Spleen (tissue), 11 donors: ENCODE measurements around the gene NATD1. TPM values are rescaled to one million over a fixed set of nuclear protein-coding genes. Genes with fewer than 3 reads are reported as not detected.

Experiments
- DNase-seq: peaks from one replicate; pipeline ENCODE4 v3.0.0-alpha.2; 2020
- H3K27ac ChIP-seq, 8 donors: fragments of 200-600 bp; sonication (generic) in 7 of 8; 1 replicate in 4 of 8; 2 replicates in 4 of 8; pipeline versions ENCODE4 v1.5.0 to v1.8.0; 2016 to 2021; ENCODE audit warnings: inconsistent platforms in 4 of 8, mild to moderate bottlenecking in 4 of 8, moderate library complexity in 1 of 8
- H3K27me3 ChIP-seq, 7 donors: fragments of 200-600 bp; sonication (generic) in 6 of 7; replicated peaks in 1 of 7; 1 replicate in 4 of 7; 2 replicates in 3 of 7; pipeline versions ENCODE4 v1.5.0 to v1.8.0; 2016 to 2021; ENCODE audit warnings: inconsistent platforms in 3 of 7, mild to moderate bottlenecking in 1 of 7
- H3K36me3 ChIP-seq, 6 donors: fragments of 200-600 bp; sonication (generic) in 5 of 6; 1 replicate in 4 of 6; 2 replicates in 2 of 6; pipeline versions ENCODE4 v1.5.0 to v1.8.0; 2016 to 2021; ENCODE audit warnings: inconsistent platforms in 2 of 6
- H3K4me1 ChIP-seq, 6 donors: fragments of 200-600 bp; sonication (generic) in 5 of 6; 1 replicate in 3 of 6; 2 replicates in 3 of 6; pipeline versions ENCODE4 v1.5.0 to v1.8.0; 2016 to 2021; ENCODE audit warnings: inconsistent platforms in 3 of 6
- H3K4me3 ChIP-seq, 8 donors: fragments of 200-600 bp; sonication (generic) in 7 of 8; 1 replicate in 4 of 8; 2 replicates in 4 of 8; pipeline versions ENCODE4 v1.5.0 to v1.8.0; 2016 to 2021; ENCODE audit warnings: inconsistent platforms in 4 of 8, mild to moderate bottlenecking in 4 of 8, moderate library complexity in 2 of 8
- H3K9me3 ChIP-seq, 8 donors: fragments of 200-600 bp; sonication (generic) in 7 of 8; 1 replicate in 4 of 8; 2 replicates in 4 of 8; pipeline versions ENCODE4 v1.5.0 to v1.8.0; 2016 to 2021; ENCODE audit warnings: inconsistent platforms in 4 of 8
- POLR2A ChIP-seq, 3 donors: fragments of 450-650 bp; IDR thresholded peaks; one replicate each; pipeline ENCODE4 v1.5.1; 2017; ENCODE audit warnings: antibody characterized with exemption in 3 of 3, mild to moderate bottlenecking in 1 of 3
- POLR2AphosphoS5 ChIP-seq, 3 donors: sonication (generic); formaldehyde crosslinking; IDR thresholded peaks; one replicate each; pipeline ENCODE4 v1.5.1; 2017; ENCODE audit warnings: antibody characterized with exemption in 3 of 3
- WGBS, 5 donors: extraction: QIAGEN DNeasy Blood & Tissue Kit in 3 of 5; methylation state at CpG; one replicate each; pipeline versions ENCODE4 v1.1.5 to v1.1.7; 2013 to 2018; 5-methylcytosine and 5-hydroxymethylcytosine counted together
- intact Hi-C: fragments of 100-400 bp; cut with DNase I; formaldehyde crosslinking; loops from one replicate; pipeline ENCODE4 v1.15.0; 2023; ENCODE audit warnings: low total_unique reads
- polyA plus RNA-seq, 3 donors: library from polyadenylated mRNA; stranded (reverse); fragments of 200-250 nt; gene quantifications; one replicate each; pipeline ENCODE4 v1.2.1, GENCODE V29; 2013
- total RNA-seq, 7 donors: library from RNA; depleted of rRNA in 3 of 7; stranded (reverse); fragments of >200 nt in 3 of 7; fragmentation: NEBNext Ultra II Directional in 4 of 7; extraction: Animal tissue kit (Norgen Biotek cat#: 25700) in 4 of 7; gene quantifications; one replicate each; pipeline versions ENCODE4 v1.1.0 to v1.2.1, GENCODE V29; 2016 to 2021
- TF ChIP-seq, protein P1 (sequence below), 11 experiments: fragments of 200-600 bp in 7 of 11; fragments of 450-650 bp in 4 of 11; sonication (generic) in 4 of 11; IDR thresholded peaks in 8 of 11; conservative IDR thresholded peaks in 3 of 11; 1 replicate in 7 of 11; 2 replicates in 4 of 11; pipeline versions ENCODE4 v1.4.0 to v1.8.0; 2016 to 2021; ENCODE audit warnings: antibody characterized with exemption in 11 of 11, inconsistent platforms in 4 of 11, mild to moderate bottlenecking in 1 of 11
- donor health status: healthy with polysubstance abuse.
- donor health status: DM: no; HTN: no; CAD: no; lungs with moderate emphysema.
- donor health status: DM: no; HTN: no; CAD: no.
- donor health status: Bipolar disorder and iron deficiency.
- donor health status: healthy.
- donor health status: DM: no; HTN: no; CAD: no.
- donor health status: DM: yes; HTN: yes; CAD: no.

NATD1 gene
- total and polyA plus RNA-seq, 10 donors: 1.3 to 31.0 (median 12.6) TPM

DNA sequence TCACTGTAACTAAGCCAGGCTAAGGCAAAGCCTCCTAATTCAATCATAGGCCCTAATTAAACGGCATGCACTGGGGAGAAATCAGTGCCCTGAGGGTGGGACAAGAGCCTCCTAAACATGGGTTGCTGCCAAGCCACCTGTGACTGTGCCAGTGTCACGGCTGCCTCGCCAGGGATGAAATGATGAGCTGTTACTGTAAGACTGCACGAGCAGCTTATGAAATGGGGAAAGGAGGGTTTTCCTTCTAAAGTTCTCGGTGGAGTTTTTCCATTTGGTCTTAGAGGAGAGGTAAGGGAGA, 52.0 kb downstream of the NATD1 start:
- Histone ChIP-seq H3K36me3 (peaks cover 0 to 84% (median 31%) of the 10 kb centered on the region in 6 donors), H3K9me3 (no peaks in the 10 kb centered on the region), H3K27me3 (no peaks in the 10 kb centered on the region), H3K4me1 (peaks cover 0 to 70% (median 42%) of the 10 kb centered on the region in 6 donors), H3K27ac (no peak overlapping the region), H3K4me3 (no peak overlapping the region)
- TF ChIP-seq, protein P1, sequence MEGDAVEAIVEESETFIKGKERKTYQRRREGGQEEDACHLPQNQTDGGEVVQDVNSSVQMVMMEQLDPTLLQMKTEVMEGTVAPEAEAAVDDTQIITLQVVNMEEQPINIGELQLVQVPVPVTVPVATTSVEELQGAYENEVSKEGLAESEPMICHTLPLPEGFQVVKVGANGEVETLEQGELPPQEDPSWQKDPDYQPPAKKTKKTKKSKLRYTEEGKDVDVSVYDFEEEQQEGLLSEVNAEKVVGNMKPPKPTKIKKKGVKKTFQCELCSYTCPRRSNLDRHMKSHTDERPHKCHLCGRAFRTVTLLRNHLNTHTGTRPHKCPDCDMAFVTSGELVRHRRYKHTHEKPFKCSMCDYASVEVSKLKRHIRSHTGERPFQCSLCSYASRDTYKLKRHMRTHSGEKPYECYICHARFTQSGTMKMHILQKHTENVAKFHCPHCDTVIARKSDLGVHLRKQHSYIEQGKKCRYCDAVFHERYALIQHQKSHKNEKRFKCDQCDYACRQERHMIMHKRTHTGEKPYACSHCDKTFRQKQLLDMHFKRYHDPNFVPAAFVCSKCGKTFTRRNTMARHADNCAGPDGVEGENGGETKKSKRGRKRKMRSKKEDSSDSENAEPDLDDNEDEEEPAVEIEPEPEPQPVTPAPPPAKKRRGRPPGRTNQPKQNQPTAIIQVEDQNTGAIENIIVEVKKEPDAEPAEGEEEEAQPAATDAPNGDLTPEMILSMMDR (IDR thresholded peaks at IDR 0.05 in 8 of 11, conservative IDR thresholded peaks at IDR 0.05 in 3 of 11): no peak
- TF ChIP-seq POLR2AphosphoS5 (IDR thresholded peaks at IDR 0.05) (no peak), POLR2A (IDR thresholded peaks at IDR 0.05) (no peak)
- DNase-seq: no peak
- WGBS, 5 donors: 59 to 71% (median 63%) methylated on average over 5 of the region's 5 CpGs
- intact Hi-C loops: no loop called here

DNA sequence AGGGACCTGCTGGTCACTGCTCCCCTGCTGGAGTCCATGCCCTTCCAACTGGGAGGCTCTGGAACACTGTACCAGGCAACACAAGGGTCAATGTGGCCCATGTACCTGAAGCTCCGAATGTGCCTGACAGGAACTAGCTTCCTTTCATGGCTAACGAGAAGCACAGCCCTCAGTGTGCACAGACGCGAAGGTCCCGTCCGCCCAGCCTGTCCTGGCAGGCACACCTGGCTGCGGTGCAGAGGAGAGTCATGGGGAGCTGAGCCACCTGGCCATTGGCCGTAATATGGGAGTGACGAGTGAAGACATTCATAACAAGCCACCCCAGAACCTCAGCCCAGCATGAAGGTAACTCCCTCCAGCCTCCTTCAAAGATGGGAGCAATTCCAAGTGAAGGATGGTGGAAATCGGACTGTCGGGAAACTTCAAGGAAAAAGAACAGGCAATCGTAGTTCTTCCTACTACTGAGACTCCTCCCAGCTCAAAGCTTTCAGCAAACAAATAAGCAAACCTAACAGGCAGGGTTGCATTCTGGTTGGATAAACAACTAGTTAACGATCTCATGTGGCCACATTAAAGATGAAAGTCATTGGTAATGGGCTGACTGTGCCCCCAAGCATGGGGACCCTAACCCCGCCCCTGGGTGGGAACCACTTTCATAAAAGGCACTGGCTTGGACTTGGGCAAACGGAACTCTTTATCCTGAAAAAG, 52.5 kb downstream of the NATD1 start:
- peak in 1 of 3 donors; percentile 43 for TF ChIP-seq POLR2AphosphoS5 (IDR thresholded peaks at IDR 0.05)
- TF ChIP-seq, protein P1 (IDR thresholded peaks at IDR 0.05 in 8 of 11, conservative IDR thresholded peaks at IDR 0.05 in 3 of 11): no peak
- Histone ChIP-seq H3K27ac (no peak overlapping the region), H3K9me3 (no peaks in the 10 kb centered on the region), H3K36me3 (peaks cover 0 to 84% (median 33%) of the 10 kb centered on the region in 6 donors), H3K4me3 (no peak overlapping the region), H3K4me1 (peaks cover 0 to 65% (median 42%) of the 10 kb centered on the region in 6 donors), H3K27me3 (no peaks in the 10 kb centered on the region)
- intact Hi-C loops: no loop called here
- no peak for DNase-seq
- 84 to 93% (median 89%) methylated on average over 14 to 15 of the region's 15 CpGs for WGBS, 5 donors

DNA sequence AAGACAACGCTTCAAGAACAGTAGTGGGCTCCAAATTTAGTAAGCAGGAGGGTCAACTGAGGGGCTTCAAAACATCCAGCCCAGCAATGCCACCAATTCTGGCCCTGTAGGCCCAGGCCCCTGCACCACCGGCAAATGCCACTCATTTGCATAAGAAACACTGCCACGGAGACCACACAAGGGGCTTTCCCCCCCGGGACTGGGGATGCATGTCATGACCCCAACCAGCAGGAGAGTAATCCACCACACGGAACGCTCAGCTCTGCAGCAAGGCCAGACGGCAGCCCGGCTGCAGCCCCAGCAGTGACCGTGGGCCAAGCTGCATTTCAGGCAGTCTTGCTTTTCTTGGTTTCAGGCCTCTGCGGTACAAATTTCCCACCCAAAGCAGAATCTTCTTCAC, 53.4 kb downstream of the NATD1 start:
- Histone ChIP-seq H3K4me1 (peaks cover 0 to 56% (median 36%) of the 10 kb centered on the region in 6 donors), H3K4me3 (no peak overlapping the region), H3K36me3 (peaks cover 0 to 84% (median 33%) of the 10 kb centered on the region in 6 donors), H3K9me3 (no peaks in the 10 kb centered on the region), H3K27ac (no peak overlapping the region), H3K27me3 (no peaks in the 10 kb centered on the region)
- WGBS, 5 donors: 64 to 96% (median 71%) methylated on average over 7 to 10 of the region's 10 CpGs
- no peak for DNase-seq
- TF ChIP-seq POLR2AphosphoS5 (IDR thresholded peaks at IDR 0.05): peak in 1 of 3 donors; percentile 39
- no peak for TF ChIP-seq POLR2A (IDR thresholded peaks at IDR 0.05)
- TF ChIP-seq, protein P1 (IDR thresholded peaks at IDR 0.05 in 8 of 11, conservative IDR thresholded peaks at IDR 0.05 in 3 of 11): no peak
- intact Hi-C loops: no loop called here

DNA sequence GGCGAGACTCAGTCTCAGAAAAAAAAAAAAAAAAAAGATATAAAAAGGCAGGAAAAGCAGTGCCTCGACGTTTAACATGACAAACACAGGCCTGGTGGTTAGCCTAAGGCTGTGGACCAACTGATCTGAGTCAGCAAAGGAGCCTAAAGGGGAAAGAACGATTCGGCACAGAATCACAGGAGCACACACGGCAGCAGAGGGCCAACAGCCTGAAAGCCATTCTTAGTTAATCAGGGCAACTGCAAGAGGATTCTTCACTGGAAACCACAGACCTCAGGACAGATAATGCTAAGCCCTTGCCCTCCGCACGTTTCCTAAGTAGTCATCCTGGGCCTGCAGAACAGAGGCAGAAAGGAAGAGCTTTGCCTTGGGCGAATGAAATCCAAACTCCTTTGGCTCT, 53.9 kb downstream of the NATD1 start:
- Histone ChIP-seq H3K27ac (no peak overlapping the region), H3K4me3 (no peak overlapping the region), H3K9me3 (no peaks in the 10 kb centered on the region), H3K27me3 (no peaks in the 10 kb centered on the region), H3K4me1 (peaks cover 0 to 53% (median 33%) of the 10 kb centered on the region in 6 donors), H3K36me3 (peaks cover 0 to 83% (median 33%) of the 10 kb centered on the region in 6 donors)
- no peak for DNase-seq
- TF ChIP-seq, protein P1 (IDR thresholded peaks at IDR 0.05 in 8 of 11, conservative IDR thresholded peaks at IDR 0.05 in 3 of 11): no peak
- TF ChIP-seq POLR2A (IDR thresholded peaks at IDR 0.05) (no peak), POLR2AphosphoS5 (IDR thresholded peaks at IDR 0.05) (no peak)
- intact Hi-C loops: no loop called here
- WGBS, 5 donors: 45 to 72% (median 59%) methylated on average over 9 of the region's 9 CpGs
